ENCODE data around the gene PRDM11. TPM values are rescaled to one million over a fixed set of nuclear protein-coding genes. Genes with fewer than 3 reads are reported as not detected.

The PRDM11 gene
- total RNA-seq, 1 donor from 2014 or later: 13.1 TPM

GRCh38 chr11:45147891-45148675 lies 1.6 kb downstream of the PRDM11 start:
- Mint-ChIP-seq H3K36me3 (ENCODE audit: low read depth) (peaks cover 4% of the 10 kb centered on the region), H3K27ac (ENCODE audit: unreplicated experiment) (no peak overlapping the region), H3K27me3 (ENCODE audit: low read depth) (peaks cover 33% of the 10 kb centered on the region), H3K4me3 (peak overlapping the region; percentile 95), H3K4me1 (peaks cover 30% of the 10 kb centered on the region), H3K9me3 (peaks cover 6% of the 10 kb centered on the region)
- DNase-seq (ENCODE audit: low read depth, low spot score): no peak
- TF ChIP-seq, protein P1, sequence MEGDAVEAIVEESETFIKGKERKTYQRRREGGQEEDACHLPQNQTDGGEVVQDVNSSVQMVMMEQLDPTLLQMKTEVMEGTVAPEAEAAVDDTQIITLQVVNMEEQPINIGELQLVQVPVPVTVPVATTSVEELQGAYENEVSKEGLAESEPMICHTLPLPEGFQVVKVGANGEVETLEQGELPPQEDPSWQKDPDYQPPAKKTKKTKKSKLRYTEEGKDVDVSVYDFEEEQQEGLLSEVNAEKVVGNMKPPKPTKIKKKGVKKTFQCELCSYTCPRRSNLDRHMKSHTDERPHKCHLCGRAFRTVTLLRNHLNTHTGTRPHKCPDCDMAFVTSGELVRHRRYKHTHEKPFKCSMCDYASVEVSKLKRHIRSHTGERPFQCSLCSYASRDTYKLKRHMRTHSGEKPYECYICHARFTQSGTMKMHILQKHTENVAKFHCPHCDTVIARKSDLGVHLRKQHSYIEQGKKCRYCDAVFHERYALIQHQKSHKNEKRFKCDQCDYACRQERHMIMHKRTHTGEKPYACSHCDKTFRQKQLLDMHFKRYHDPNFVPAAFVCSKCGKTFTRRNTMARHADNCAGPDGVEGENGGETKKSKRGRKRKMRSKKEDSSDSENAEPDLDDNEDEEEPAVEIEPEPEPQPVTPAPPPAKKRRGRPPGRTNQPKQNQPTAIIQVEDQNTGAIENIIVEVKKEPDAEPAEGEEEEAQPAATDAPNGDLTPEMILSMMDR (conservative IDR thresholded peaks at IDR 0.05): no peak

DNA sequence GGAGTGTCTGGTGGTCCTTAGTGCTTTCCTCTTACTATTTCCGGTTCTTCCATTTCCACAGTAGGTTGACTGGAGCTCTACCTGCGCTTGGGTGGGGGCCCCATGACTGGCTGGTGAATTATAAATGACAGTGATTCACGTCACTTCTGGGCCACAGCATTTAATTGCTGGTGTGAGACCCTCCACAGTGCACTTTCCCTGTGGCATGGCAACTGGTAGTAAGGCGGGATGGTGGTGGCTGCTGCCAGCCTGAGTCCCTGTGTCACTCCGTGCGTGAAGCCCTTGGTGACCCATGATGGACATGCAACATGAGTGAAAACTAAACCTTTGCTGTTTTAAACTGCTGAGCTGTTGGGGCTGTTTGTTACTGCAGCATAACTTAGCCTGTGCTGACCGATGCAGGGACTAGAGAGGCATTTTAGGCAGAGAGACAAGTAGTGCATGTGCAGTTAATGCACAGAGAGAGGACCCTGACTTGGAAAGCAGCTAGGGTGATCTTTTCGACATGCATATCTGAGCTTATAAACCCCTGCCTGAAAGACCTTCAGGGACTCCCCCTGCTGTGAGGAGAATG lies 3.1 kb downstream of the PRDM11 start:
- H3K36me3 Mint-ChIP-seq (ENCODE audit: low read depth): peaks cover 4% of the 10 kb centered on the region
- peaks cover 6% of the 10 kb centered on the region for H3K9me3 Mint-ChIP-seq
- no peak for DNase-seq (ENCODE audit: low read depth, low spot score)
- no peak overlapping the region for H3K27ac Mint-ChIP-seq (ENCODE audit: unreplicated experiment)
- peaks cover 18% of the 10 kb centered on the region for H3K27me3 Mint-ChIP-seq (ENCODE audit: low read depth)
- TF ChIP-seq, protein P1 (conservative IDR thresholded peaks at IDR 0.05): no peak
- peaks cover 30% of the 10 kb centered on the region for H3K4me1 Mint-ChIP-seq
- peak overlapping the region; percentile 95 for H3K4me3 Mint-ChIP-seq

- Mint-ChIP-seq H3K27me3 (ENCODE audit: low read depth) (peaks cover 11% of the 10 kb centered on the region), H3K9me3 (peaks cover 6% of the 10 kb centered on the region), H3K27ac (ENCODE audit: unreplicated experiment) (no peak overlapping the region), H3K4me1 (peaks cover 30% of the 10 kb centered on the region), H3K36me3 (ENCODE audit: low read depth) (peaks cover 4% of the 10 kb centered on the region), H3K4me3 (peak overlapping the region; percentile 42)
- DNase-seq (ENCODE audit: low read depth, low spot score): no peak
- TF ChIP-seq, protein P1 (conservative IDR thresholded peaks at IDR 0.05): no peak
Measured at GRCh38 chr11:45150301-45150700, 3.9 kb downstream of the PRDM11 start.

- Mint-ChIP-seq H3K9me3 (peaks cover 6% of the 10 kb centered on the region), H3K4me3 (peak overlapping the region; percentile 5), H3K27ac (ENCODE audit: unreplicated experiment) (no peak overlapping the region), H3K36me3 (ENCODE audit: low read depth) (peaks cover 4% of the 10 kb centered on the region), H3K27me3 (ENCODE audit: low read depth) (peaks cover 5% of the 10 kb centered on the region), H3K4me1 (peaks cover 24% of the 10 kb centered on the region)
- DNase-seq (ENCODE audit: low read depth, low spot score): no peak
- TF ChIP-seq, protein P1 (conservative IDR thresholded peaks at IDR 0.05): no peak
Measured at GRCh38 chr11:45150943-45151342, 4.5 kb downstream of the PRDM11 start.

GRCh38 chr11:45151362-45151982 lies 5.0 kb downstream of the PRDM11 start:
- Mint-ChIP-seq H3K4me1 (peaks cover 23% of the 10 kb centered on the region), H3K9me3 (peaks cover 6% of the 10 kb centered on the region), H3K36me3 (ENCODE audit: low read depth) (peaks cover 4% of the 10 kb centered on the region), H3K27ac (ENCODE audit: unreplicated experiment) (no peak overlapping the region), H3K4me3 (no peak overlapping the region), H3K27me3 (ENCODE audit: low read depth) (no peaks in the 10 kb centered on the region)
- TF ChIP-seq, protein P1 (conservative IDR thresholded peaks at IDR 0.05): no peak
- no peak for DNase-seq (ENCODE audit: low read depth, low spot score)

Measured in neural crest cell (in vitro differentiated cells).